Inferior parietal cortex (tissue), 1 donor: ENCODE results near the gene IGSF11.

Experiments
- DNase-seq: peaks from one replicate; pipeline ENCODE4 v3.0.0-alpha.2; 2016; ENCODE audit errors: extremely low spot score

IGSF11 gene

GRCh38 chr3:118951089-118951488 is 83.6 kb downstream of the IGSF11 start:
- no peak for DNase-seq

GRCh38 chr3:118949113-118949760 is 85.4 kb downstream of the IGSF11 start:
- DNase-seq: no peak

DNA sequence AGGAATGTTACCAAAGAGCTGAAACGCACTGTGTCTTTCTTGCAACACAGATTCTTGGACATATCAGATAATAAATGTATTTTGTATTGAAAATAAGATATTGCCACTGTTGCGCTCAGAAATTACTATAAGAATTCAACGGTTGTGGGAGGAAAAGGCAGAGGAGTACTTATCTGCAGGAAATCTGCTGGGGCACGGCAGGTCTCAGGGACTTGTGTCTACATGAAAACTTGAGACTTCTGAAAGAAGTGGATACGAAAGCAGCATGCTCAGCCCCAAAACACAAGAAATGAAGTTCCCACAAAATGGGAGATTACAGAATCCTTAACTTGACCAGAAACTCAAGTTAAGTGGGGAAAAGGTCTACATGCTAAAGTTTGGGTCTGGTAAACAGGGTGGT is 86.5 kb downstream of the IGSF11 start:
- DNase-seq: no peak

GRCh38 chr3:118946449-118946848 is 88.2 kb downstream of the IGSF11 start:
- no peak for DNase-seq

- DNase-seq: no peak
Observed at GRCh38 chr3:118945834-118946233, 88.8 kb downstream of the IGSF11 start.

DNA sequence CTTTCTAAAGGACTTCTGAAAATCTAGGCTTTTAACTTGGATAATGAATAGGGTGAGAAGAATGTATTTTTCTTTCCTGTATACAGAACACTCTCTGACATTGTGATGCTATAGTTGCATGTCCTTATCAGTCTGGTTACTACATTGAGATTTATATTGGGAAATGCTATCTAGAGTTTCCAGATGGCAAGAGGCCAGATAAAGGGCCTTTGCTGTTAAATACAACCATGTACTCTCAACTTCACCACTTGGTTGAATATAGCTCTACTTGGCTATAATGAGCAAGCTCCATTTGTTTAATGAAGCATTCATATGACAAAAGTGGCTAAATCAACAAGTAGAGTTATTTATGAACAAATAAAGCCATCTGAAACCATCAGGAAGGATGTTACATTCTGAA is 91.0 kb downstream of the IGSF11 start:
- peak; percentile 41 for DNase-seq

DNA sequence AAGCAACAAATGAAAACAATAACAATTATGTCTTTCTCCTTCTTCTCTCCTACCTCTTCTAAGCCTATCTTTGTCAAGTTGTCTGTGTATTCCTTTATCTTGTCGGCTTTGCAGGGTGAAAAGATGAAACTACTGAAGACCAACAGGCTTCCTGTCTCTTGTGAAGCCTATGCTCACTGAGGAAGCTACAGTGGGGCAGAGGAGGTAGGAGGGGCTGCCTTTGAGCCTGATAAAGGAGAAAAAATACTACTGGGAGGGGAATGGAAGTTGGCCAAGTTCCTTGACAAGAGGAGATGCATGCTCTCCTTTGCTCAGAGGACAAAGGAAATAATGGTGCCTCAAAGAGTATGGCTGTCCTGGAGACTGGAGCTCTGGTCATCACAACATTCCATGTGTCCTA is 92.0 kb downstream of the IGSF11 start:
- no peak for DNase-seq

- DNase-seq: no peak
Observed at GRCh38 chr3:118942195-118942594, 92.5 kb downstream of the IGSF11 start.

- DNase-seq: no peak
Observed at GRCh38 chr3:118941236-118941635, 93.4 kb downstream of the IGSF11 start.

DNA sequence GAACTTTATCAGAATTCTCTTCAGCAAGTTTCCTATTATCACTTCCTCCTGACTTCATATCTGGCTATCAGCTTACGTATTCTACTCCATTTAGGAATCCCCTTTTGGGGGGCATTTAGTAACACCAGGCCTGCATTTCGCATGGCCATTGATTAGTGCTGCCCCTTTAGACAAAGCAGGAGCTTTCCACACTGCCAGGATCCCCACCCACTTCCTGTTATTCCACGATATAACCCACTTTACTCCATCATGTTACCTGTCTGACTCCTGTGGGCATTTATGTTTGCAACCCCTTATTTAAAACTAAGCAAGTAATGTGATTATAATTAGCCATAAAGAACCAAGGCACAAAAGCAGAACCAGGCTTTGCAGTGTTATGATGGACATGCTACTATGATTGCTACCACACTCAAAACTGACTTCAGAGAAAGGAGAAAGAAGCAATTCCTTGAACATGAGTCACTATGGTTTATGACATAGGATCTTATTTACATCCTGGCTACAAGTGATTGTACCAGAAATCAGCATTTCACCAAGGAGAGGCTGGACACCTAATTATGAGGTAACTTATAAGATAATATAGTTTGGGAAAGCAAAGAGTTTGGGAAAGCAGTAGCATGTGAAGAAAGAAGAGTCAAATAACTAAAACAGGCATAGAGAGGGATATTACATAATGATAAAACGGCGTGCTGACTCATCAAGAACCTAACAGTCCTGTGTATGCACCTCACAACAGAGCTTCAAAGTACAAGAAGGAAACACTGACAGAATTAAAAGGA is 96.3 kb downstream of the IGSF11 start:
- no peak for DNase-seq

DNA sequence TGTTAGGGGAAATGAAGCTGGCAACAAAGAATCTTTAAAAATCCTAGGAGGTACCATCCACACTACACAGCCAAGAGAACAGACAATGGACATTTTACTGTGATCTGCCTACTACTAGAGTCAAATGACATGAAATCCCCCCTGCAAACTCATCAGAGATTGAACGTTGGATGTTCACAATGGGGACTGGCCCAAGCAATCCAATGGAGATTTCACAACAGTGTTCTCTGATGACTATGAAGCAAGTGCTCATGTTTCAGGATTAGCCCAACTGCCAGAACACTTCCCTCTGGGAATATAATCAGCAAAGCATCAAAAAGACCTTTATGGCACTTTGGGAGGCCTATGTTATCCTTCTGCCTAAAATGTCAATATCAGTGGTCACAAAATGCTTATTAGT is 97.8 kb downstream of the IGSF11 start:
- DNase-seq: no peak

DNA sequence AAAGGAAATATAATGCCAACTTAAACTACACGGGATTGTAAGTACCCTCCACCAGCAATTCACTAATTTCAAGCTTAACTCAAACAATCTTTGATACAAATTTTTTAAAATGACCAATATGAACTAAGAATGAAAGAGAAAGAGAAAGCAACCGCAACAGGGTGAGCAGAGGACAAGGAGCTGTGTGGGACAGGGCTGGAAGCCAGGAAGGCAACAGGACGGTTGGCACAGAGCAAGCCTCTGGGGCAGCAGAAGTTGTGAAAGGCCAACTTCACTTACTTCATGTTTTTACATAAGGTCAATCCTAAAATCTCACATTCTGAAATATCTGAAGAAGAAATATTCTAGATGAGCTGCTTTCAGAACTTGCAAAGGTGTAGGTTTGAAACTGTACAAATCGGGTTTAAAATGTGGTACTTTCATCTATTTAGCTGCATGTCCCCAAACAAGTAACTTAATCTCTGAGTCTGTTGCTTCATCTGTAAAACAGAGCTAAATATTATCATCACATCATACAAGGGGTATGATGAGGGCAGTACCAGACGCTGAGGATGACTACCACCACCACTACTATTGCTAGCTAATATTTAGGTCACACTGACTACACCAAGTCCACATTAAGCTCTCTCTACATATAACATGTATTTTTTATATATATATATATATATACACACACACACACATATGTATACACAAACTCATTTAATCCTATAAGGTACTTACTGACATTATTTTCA is 101.7 kb downstream of the IGSF11 start:
- DNase-seq: no peak

DNA sequence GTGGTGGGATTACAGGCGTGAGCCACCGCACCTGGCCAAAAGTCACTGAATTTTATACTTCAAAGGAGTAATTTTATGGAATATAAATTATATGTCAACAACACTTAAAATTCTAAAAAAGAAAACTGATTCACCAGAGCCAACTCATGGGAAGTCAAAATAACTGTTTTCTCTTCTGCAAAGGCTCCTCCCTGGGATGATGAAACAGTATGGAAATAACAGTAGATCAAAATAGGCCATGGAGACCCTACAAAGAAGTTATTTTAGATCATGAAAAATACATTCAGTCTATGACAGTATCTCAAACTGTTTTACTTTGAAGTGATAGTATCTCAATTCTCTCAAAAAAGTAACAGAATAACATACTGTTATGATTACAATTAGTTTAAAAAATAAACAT is 102.7 kb downstream of the IGSF11 start:
- DNase-seq: no peak

- DNase-seq: no peak
Observed at GRCh38 chr3:118927449-118927848, 107.2 kb downstream of the IGSF11 start.

- no peak for DNase-seq
Observed at GRCh38 chr3:118912188-118912587, 122.5 kb downstream of the IGSF11 start.

DNA sequence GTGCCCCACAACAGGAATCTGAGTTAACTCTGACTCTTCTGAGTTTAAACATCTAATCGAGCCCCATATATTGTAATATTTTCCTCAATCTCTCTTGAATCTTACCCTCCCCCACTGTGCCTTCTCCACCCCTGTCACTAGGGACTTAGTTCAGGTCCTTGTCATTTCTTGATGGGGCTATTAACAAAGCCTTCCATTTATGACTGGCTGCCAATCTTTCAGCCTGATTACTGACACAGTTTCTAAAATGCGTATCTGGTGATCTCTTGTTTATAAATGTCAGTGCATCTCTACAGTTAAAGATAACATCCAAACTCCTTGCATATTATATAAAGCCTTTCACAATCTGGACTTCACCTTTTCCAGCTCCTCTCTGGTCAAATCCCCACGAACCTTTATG is 124.3 kb downstream of the IGSF11 start:
- no peak for DNase-seq

- no peak for DNase-seq
Observed at GRCh38 chr3:118909763-118910162, 124.9 kb downstream of the IGSF11 start.

GRCh38 chr3:118907909-118908308 is 126.7 kb downstream of the IGSF11 start:
- DNase-seq: no peak

DNA sequence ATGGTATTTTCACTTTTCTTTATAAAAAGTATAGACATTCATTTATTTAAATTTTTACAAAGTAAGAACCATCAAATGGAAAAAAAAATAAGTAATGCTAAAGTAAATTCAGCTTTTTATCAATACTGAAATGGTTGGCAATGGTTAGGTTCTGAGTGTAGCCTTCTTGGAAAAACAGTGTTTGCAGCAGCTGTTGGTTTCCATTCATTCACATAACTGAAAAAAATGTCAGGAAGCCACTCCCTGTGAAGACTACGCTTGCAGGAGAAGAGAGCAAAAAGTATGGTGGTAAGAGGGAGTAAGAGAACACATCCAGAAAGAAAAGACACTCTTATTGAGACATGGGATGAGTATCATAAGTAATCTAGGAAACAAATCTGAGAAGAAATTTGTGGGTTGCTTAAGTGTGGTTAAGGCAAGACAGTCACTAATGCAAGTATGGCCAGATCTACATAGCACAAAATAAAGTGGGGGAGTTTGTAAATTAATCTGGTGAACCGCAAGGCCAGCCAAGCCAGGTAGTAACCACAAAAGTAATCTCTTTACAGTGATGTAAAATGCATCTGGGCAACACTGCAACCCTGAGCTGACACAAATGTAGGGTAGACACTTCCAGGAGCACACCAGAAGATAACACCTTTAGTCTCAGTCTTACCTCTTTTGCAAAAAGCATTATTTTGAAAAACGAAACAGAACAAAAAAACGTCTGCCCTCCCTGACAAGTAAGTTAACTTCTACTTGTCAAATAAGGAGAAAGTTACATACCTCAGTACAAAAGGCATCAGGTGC is 133.7 kb downstream of the IGSF11 start:
- no peak for DNase-seq

- DNase-seq: no peak
Observed at GRCh38 chr3:118890206-118890605, 144.4 kb downstream of the IGSF11 start.

DNA sequence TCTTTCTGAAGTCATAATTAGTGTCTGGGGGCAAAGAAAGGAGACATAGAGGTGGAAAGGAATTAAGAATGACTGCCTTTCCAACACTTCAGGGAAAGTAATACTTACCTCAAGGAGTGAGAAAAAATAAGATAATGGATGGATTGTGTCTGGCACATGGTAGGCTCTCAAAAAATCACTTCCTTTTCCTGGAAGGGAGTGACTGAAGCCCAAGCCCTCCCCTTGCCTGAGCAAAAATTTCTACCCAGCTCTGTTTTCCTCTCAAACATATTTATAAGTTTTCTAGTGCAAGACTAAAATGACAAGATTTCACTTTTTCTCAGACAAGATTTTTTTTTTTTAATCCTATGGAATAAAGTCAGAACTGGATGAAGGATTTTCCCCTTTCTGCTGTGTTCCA is 145.0 kb downstream of the IGSF11 start:
- no peak for DNase-seq

- no peak for DNase-seq
Observed at GRCh38 chr3:118886708-118887107, 147.9 kb downstream of the IGSF11 start.
